Activated naive CD8-positive, alpha-beta T cell treated with anti-CD3 and anti-CD28 coated beads, Interleukin-2, amount 50 U/mL, for 24 hours (primary cell): ENCODE data around the gene ZNF605.
"Not testable (repeated sequence)": the region's sequence is repeated elsewhere in the genome, so short reads cannot be mapped to it uniquely, and the experiment has no call there.

Source experiments
- ATAC-seq: fragments of 150-1000 bp; cut with Tn5 transposase; one replicate; pipeline ENCODE4 v1.10.0; 2021
- DNase-seq: peaks from one replicate; pipeline ENCODE4 v3.0.0; 2021
- H3K27ac Mint-ChIP-seq: one replicate; pipeline ENCODE4 v1.8.0; 2021; ENCODE audit warnings: mild to moderate bottlenecking, mixed read lengths
- H3K27me3 Mint-ChIP-seq: one replicate; pipeline ENCODE4 v1.8.0; 2021; ENCODE audit warnings: mixed read lengths
- H3K36me3 Mint-ChIP-seq: one replicate; pipeline ENCODE4 v1.8.0; 2021; ENCODE audit warnings: low read depth, mixed read lengths
- H3K4me1 Mint-ChIP-seq: one replicate; pipeline ENCODE4 v1.8.0; 2021; ENCODE audit warnings: mixed read lengths
- H3K4me3 Mint-ChIP-seq: one replicate; pipeline ENCODE4 v1.8.0; 2021; ENCODE audit warnings: mild to moderate bottlenecking, moderate library complexity, mixed read lengths
- H3K9me3 Mint-ChIP-seq: one replicate; pipeline ENCODE4 v1.8.0; 2021; ENCODE audit warnings: mixed read lengths

ZNF605 gene

DNA sequence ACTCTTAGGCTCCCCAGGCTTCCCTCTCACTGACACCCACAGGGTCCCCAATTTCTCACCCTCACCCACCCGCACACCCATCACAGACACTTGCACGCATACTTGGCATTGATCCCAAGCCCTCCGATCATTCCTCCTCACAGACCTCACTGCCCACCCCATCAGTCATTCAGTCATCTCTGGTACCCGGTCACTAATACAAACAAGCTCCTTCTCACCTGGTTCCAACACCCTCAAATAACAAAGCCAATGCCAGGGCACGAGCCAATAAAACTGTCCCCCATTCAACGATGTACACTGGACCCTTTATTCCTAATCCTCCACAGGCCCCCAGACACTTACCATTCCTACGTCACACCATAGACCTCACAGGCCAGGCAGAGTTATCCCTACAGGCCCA lies 2.3 kb downstream of the ZNF605 start:
- Mint-ChIP-seq H3K4me1 (peaks cover 32% of the 10 kb centered on the region), H3K9me3 (peaks cover 26% of the 10 kb centered on the region), H3K4me3 (no peak overlapping the region), H3K27me3 (no peaks in the 10 kb centered on the region), H3K27ac (no peak overlapping the region), H3K36me3 (peaks cover 29% of the 10 kb centered on the region)
- DNase-seq, result no peak
- ATAC-seq, result no peak

DNA sequence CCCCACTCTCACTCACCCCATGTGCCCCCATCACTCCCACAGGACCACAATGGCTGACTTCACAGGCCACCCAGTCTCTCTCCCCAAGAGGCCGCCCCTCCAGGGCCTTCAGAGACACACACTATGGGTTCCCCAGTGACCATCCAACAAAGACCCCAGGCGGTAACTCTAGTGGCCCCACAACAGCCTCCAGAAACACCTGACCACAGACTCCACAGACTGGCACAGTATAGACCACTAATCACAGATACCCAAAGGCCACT lies 3.0 kb downstream of the ZNF605 start:
- Mint-ChIP-seq H3K27me3 (no peaks in the 10 kb centered on the region), H3K27ac (no peak overlapping the region), H3K4me3 (no peak overlapping the region), H3K4me1 (peaks cover 32% of the 10 kb centered on the region), H3K9me3 (peaks cover 31% of the 10 kb centered on the region), H3K36me3 (peaks cover 36% of the 10 kb centered on the region)
- DNase-seq (no peak), ATAC-seq (no peak)

DNA sequence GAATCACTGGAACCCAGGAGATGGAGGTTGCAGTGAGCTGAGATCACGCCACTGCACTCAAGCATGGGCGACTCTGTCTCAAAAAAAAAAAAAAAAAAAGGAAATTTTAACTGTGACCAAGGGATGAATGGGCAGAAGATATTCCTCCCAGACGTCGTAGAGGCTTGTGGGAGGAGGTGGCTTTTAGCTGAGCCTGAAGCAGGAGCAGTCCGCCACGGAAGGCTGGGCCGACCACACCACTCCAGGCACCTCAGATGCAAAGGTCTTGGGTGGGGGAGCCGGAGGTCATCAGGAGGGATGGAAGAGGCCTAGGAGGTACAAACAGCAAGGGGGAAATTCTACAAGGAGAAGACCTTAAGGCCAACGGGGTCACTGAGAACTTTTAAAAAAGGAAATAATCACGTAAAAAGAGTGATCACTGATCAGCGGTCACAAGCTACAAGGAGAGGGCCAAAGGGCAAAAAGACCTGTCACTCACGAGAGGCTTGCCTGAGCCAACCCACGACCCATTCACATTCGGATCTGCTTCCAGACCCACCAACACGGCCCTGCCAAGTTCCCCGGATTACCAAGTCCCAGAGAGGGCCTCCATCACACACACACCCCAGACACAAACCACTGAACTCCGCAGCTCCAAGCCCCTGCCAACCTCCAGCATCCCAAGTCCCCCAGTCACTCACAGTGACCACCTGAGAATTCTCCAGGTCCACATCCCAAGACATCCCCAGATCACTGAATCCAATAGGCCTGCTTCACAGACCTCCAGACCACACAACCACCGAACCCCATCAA lies 3.5 kb downstream of the ZNF605 start:
- Mint-ChIP-seq H3K4me1 (peaks cover 32% of the 10 kb centered on the region), H3K27me3 (no peaks in the 10 kb centered on the region), H3K9me3 (peaks cover 33% of the 10 kb centered on the region), H3K4me3 (no peak overlapping the region), H3K36me3 (peaks cover 40% of the 10 kb centered on the region), H3K27ac (no peak overlapping the region)
- DNase-seq, result no peak
- no peak for ATAC-seq

DNA sequence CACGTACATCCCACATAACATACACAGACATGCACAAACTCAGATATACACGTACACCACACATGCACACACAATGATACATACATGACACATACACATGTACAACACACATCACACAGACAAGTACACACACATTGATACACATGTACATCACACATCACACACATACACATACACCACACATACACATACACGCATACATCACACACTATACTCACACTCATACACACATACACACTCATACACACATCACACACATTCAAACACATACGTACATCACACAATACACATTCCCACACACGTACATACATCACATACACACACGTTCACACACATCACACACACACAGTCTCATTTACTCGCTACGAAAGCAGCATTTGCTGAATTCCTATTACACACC lies 4.5 kb downstream of the ZNF605 start:
- Mint-ChIP-seq H3K27me3 (no peaks in the 10 kb centered on the region), H3K9me3 (peaks cover 32% of the 10 kb centered on the region), H3K27ac (no peak overlapping the region), H3K4me3 (no peak overlapping the region), H3K4me1 (peaks cover 24% of the 10 kb centered on the region), H3K36me3 (peaks cover 46% of the 10 kb centered on the region)
- ATAC-seq (no peak), DNase-seq (no peak)

DNA sequence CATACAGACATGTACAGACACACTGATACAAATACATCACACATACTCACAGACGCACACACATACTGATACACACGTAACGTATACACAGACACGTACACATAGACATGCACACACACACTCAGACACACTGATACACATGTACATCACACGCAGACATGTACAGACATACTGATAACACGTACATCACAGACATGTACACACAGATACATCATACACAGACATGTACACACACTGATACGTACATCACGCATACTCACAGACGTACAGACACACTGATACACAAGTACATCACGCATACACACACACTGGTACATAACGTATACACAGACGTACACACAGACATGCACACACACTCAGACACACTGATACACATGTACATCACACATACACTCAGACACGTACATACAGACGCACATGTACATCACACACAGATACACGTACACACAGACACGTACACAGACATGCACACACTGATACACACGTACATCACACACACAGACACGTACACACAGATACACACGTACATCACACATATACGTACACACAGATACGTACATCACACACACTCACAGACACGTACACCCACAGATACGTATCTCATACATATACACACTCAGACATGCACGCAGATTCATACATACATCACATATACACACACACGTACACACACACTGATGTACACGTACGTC lies 5.1 kb downstream of the ZNF605 start:
- peaks cover 33% of the 10 kb centered on the region for H3K9me3 Mint-ChIP-seq
- no peaks in the 10 kb centered on the region for H3K27me3 Mint-ChIP-seq
- H3K4me1 Mint-ChIP-seq, result peaks cover 20% of the 10 kb centered on the region
- DNase-seq, result no peak
- ATAC-seq, result no peak
- H3K36me3 Mint-ChIP-seq, result peaks cover 51% of the 10 kb centered on the region
- no peak overlapping the region for H3K4me3 Mint-ChIP-seq
- no peak overlapping the region for H3K27ac Mint-ChIP-seq

DNA sequence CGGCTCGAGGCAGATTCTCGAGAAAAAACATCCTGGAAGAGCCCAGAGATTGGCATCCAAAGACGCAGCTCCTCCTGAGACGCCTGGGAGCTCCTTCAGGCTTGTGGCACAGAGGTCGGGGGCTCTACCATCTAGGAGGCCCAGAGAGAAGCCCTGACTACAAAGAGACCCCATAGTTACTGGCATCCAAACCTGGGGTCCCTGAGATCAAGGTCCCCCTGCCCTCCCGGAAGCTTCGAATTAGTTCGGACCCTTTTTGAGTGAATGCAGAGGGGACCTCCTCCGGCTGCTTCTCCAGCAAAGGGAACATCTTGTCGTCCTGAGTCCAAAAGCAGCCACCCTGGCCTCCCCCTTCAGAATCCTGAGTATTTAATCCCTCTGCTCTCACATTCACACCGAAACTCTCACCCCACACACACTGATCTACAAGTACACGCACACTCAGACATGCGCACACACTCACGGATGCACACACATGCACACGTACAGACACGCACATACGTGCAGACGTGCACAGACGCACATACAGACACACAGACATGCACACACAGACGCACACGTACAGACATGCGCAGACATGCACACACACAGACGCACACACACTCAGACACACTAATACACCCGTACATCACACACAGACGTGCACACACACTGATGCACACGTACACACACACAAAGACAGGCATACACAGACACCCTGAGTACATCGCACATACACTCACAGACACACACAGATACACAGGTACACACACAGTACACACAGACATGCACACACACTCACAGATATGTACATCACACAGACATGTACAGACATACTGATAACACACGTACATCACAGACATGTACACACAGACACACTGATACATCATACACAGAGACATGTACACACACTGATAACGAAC lies 5.9 kb downstream of the ZNF605 start:
- Mint-ChIP-seq H3K27me3 (no peaks in the 10 kb centered on the region), H3K4me1 (peaks cover 15% of the 10 kb centered on the region), H3K4me3 (no peak overlapping the region), H3K27ac (no peak overlapping the region), H3K9me3 (peaks cover 38% of the 10 kb centered on the region), H3K36me3 (peaks cover 57% of the 10 kb centered on the region)
- ATAC-seq, result no peak
- DNase-seq, result no peak

GRCh38 chr12:132948146-132949066 lies 7.7 kb downstream of the ZNF605 start:
- H3K4me3 Mint-ChIP-seq, result no peak overlapping the region
- H3K4me1 Mint-ChIP-seq, result no peaks in the 10 kb centered on the region
- H3K27ac Mint-ChIP-seq, result no peak overlapping the region
- H3K27me3 Mint-ChIP-seq, result no peaks in the 10 kb centered on the region
- ATAC-seq, result no peak
- H3K36me3 Mint-ChIP-seq, result peaks cover 66% of the 10 kb centered on the region
- no peak for DNase-seq
- peaks cover 40% of the 10 kb centered on the region for H3K9me3 Mint-ChIP-seq

DNA sequence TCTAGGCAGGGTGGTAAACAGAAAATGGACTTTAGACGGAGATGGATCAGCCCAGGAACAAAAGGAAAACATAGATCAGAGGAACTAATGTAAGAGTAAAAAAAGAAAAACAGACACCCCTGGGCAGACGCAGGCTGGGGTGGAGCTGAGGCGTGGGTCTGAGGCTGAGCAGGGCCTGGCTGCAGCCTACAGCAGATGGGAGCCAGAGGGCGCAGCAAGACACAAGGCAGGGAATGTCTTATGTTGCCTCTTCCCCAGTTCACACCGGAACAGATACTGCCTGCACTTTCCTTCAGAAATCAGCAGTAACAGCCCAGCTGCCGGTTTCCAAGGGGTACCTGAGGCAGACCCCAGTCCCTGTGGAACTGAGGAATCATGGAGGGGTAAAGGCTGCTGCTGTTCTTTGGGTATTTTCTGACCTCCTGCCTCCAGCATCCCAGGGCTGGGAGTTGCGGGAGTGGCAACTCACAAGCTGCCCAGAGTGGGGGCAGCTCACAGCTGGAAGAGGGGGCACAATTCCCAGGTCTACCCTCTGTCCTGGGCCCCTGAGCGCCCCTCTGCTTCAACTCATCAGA lies 9.8 kb downstream of the ZNF605 start:
- no peak for ATAC-seq
- H3K36me3 Mint-ChIP-seq, result peaks cover 76% of the 10 kb centered on the region
- H3K27ac Mint-ChIP-seq, result no peak overlapping the region
- peaks cover 42% of the 10 kb centered on the region for H3K9me3 Mint-ChIP-seq
- no peak overlapping the region for H3K4me3 Mint-ChIP-seq
- H3K4me1 Mint-ChIP-seq, result no peaks in the 10 kb centered on the region
- H3K27me3 Mint-ChIP-seq, result no peaks in the 10 kb centered on the region
- no peak for DNase-seq

DNA sequence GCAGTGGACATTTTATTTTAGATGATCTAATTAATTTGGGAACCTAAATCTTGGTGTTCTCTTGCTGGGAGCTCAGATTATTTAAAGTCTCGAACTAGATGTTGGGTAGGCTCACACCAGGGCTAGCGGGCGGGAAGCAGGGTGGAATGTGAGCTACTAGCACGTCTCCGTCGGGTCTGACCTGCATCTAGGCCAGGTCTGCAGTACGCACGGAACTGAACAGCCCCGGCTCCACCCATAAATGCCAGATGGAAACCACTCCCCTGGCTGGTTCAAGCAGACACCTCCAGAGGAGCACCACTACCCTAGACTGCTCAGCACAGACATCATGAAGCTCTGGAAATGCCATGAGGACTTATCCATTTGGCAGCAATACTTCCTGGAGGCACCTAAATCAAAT lies 10.3 kb downstream of the ZNF605 start:
- H3K36me3 Mint-ChIP-seq, result peaks cover 82% of the 10 kb centered on the region
- H3K27me3 Mint-ChIP-seq, result no peaks in the 10 kb centered on the region
- ATAC-seq (no peak), DNase-seq (no peak)
- no peak overlapping the region for H3K27ac Mint-ChIP-seq
- H3K4me1 Mint-ChIP-seq, result no peaks in the 10 kb centered on the region
- H3K4me3 Mint-ChIP-seq, result no peak overlapping the region
- peaks cover 47% of the 10 kb centered on the region for H3K9me3 Mint-ChIP-seq

DNA sequence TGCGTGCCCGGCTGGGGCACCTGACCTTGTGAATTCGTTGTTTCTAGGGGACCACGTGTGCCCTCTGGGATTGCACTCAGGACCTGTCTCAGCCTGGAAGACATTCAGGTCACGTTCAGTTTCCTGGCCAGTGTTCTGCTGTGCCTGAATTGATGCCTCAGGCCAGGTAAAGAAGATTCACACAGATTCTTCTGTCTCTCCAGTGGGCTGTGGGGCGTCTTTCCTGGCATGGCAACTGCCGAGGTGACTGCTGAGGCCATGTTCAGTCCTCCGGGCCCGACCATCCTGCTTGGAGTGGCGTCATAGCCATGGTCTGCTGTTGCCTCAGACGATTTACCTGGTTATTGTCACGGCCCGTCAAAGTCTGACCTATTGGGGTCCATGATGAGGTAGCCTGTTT lies 13.5 kb downstream of the ZNF605 start:
- Mint-ChIP-seq H3K9me3 (peaks cover 37% of the 10 kb centered on the region), H3K4me3 (no peak overlapping the region), H3K4me1 (no peaks in the 10 kb centered on the region), H3K27ac (no peak overlapping the region), H3K27me3 (no peaks in the 10 kb centered on the region), H3K36me3 (peaks cover 73% of the 10 kb centered on the region)
- DNase-seq (no peak), ATAC-seq (no peak)

GRCh38 chr12:132941336-132941954 lies 14.7 kb downstream of the ZNF605 start:
- Mint-ChIP-seq H3K4me3 (no peak overlapping the region), H3K27me3 (no peaks in the 10 kb centered on the region), H3K27ac (peak overlapping the region; percentile 41), H3K4me1 (no peaks in the 10 kb centered on the region), H3K9me3 (peaks cover 45% of the 10 kb centered on the region), H3K36me3 (peaks cover 69% of the 10 kb centered on the region)
- ATAC-seq (no peak), DNase-seq (no peak)

DNA sequence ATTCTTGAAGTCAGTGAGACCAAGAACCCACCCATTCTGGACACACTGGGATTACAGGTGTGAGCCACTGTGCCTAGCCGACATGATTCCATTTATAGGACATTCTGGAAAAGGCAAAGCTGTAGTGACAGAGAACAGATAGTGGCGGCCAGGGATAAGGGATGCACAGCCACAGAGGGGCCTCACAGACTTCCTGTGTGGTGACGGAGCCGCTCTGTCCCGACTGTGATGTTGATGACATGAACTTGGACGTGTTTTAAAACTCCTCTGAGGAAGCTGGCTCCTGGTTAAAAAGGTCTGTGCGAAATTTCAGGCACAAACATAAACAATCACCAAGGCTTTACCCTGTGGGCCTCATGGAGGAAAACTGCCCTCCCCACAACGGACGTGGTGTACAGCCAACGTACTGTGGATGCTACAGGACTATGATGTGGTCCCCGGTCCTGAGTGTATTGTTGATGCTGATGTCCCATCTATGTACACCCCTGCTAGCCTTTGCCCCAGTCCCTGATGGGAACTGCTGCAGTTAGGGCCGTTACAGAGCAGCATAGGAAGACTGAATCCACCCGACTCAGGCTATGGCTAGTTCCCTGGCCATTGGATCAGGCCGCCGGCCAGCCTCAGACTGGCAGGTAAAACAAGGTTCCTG lies 15.9 kb downstream of the ZNF605 start:
- Mint-ChIP-seq H3K36me3 (peaks cover 67% of the 10 kb centered on the region), H3K4me1 (no peaks in the 10 kb centered on the region), H3K9me3 (peaks cover 45% of the 10 kb centered on the region), H3K27me3 (no peaks in the 10 kb centered on the region), H3K4me3 (no peak overlapping the region), H3K27ac (no peak overlapping the region)
- DNase-seq (no peak), ATAC-seq (no peak)

DNA sequence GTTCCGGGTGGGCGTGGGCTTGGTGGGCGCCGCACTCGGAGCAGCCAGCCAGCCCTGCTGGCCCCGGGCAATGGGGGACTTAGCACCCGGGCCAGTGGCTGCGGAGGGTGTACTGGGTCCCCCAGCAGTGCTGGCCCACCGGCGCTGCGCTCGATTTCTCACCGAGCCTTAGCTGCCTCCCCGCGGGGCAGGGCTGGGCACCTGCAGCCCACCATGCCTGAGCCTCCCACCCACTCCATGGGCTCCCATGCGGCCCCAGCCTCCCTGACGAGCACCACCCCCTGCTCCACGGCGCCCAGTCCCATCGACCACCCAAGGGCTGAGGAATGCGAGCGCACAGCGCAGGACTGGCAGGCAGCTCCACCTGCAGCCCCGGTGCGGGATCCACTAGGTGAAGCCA lies 17.3 kb downstream of the ZNF605 start:
- not testable (repeated sequence) for H3K27me3 Mint-ChIP-seq, DNase-seq, H3K4me3 Mint-ChIP-seq, ATAC-seq, H3K27ac Mint-ChIP-seq, H3K4me1 Mint-ChIP-seq
- Mint-ChIP-seq H3K9me3 (peaks cover 47% of the 10 kb centered on the region), H3K36me3 (peaks cover 64% of the 10 kb centered on the region)
